Gastrocnemius medialis (tissue), 4 donors: Measurements from ENCODE around the gene CHID1.

Source experiments
- POLR2A ChIP-seq, 2 donors: fragments of 450-650 bp; IDR thresholded peaks; one replicate each; pipeline ENCODE4 v1.6.1; 2017; ENCODE audit warnings: antibody characterized with exemption in 2 of 2, mild to moderate bottlenecking in 2 of 2, moderate library complexity in 2 of 2
- TF ChIP-seq, protein P1 (sequence below), 5 experiments: fragments of 450-650 bp in 3 of 5; fragments of 200-600 bp in 2 of 5; sonication (generic) in 2 of 5; IDR thresholded peaks in 4 of 5; conservative IDR thresholded peaks in 1 of 5; 1 replicate in 4 of 5; 2 replicates in 1 of 5; pipeline ENCODE4 v1.5.1; 2016 to 2019; ENCODE audit warnings: antibody characterized with exemption in 5 of 5, mild to moderate bottlenecking in 3 of 5, moderate library complexity in 3 of 5

DNA sequence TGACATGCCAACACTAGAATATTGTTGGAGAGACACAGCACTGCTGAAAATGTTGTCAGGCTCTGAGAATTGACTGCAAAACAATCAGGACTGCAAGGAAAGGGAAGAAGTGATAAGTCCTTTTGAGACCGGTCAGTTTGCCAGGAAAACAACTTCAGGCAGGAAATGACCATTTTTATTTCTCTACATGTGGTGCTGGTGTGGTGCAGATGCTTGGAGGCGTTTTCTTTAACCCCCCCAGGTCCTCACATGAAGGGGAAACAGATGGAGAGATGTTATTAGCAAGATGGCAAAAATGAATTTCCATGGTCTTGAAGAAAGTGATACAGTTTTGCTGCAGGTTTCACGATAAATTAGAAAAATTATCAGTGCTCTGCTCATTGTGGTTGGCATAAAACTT lies 20.8 kb upstream of the CHID1 start:
- TF ChIP-seq, protein P1, sequence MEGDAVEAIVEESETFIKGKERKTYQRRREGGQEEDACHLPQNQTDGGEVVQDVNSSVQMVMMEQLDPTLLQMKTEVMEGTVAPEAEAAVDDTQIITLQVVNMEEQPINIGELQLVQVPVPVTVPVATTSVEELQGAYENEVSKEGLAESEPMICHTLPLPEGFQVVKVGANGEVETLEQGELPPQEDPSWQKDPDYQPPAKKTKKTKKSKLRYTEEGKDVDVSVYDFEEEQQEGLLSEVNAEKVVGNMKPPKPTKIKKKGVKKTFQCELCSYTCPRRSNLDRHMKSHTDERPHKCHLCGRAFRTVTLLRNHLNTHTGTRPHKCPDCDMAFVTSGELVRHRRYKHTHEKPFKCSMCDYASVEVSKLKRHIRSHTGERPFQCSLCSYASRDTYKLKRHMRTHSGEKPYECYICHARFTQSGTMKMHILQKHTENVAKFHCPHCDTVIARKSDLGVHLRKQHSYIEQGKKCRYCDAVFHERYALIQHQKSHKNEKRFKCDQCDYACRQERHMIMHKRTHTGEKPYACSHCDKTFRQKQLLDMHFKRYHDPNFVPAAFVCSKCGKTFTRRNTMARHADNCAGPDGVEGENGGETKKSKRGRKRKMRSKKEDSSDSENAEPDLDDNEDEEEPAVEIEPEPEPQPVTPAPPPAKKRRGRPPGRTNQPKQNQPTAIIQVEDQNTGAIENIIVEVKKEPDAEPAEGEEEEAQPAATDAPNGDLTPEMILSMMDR (IDR thresholded peaks at IDR 0.05 in 4 of 5, conservative IDR thresholded peaks at IDR 0.05 in 1 of 5) = no peak
- no peak for TF ChIP-seq POLR2A (IDR thresholded peaks at IDR 0.05)
